Stomach (tissue), 4 donors: Measurements from ENCODE around the gene TRERF1.

ENCODE experiments used
- CTCF ChIP-seq, 7 experiments: fragments of 450-650 bp in 4 of 7; fragments of 200-600 bp in 3 of 7; sonication (generic) in 3 of 7; IDR thresholded peaks; one replicate each; pipeline ENCODE4 v1.5.1; 2016 to 2019; ENCODE audit warnings: antibody characterized with exemption in 7 of 7, control low read depth in 2 of 7, mild to moderate bottlenecking in 1 of 7
- POLR2A ChIP-seq, 4 donors: fragments of 450-650 bp; IDR thresholded peaks; one replicate each; pipeline ENCODE4 v1.6.1; 2016; ENCODE audit warnings: antibody characterized with exemption in 4 of 4, control low read depth in 2 of 4, mild to moderate bottlenecking in 1 of 4, moderate library complexity in 1 of 4
- POLR2AphosphoS5 ChIP-seq, 3 donors: sonication (generic); formaldehyde crosslinking; IDR thresholded peaks; one replicate each; pipeline ENCODE4 v1.6.1; 2016; ENCODE audit warnings: antibody characterized with exemption in 3 of 3

GRCh38 chr6:42388046-42388445 is 63.7 kb downstream of the TRERF1 start:
- TF ChIP-seq CTCF (IDR thresholded peaks at IDR 0.05), result no peak
- no peak for TF ChIP-seq POLR2A (IDR thresholded peaks at IDR 0.05)
- no peak for TF ChIP-seq POLR2AphosphoS5 (IDR thresholded peaks at IDR 0.05)
